ENCODE results near the gene SAMD5. TPM values are rescaled to one million over a fixed set of nuclear protein-coding genes. Genes with fewer than 3 reads are reported as not detected.

The SAMD5 gene
- total and polyA plus RNA-seq, 2 donors (not counting 1 experiment from before 2014, with no cell fraction given): 4.0 to 5.9 TPM

GRCh38 chr6:147522597-147522996 lies 14.1 kb downstream of the SAMD5 start:
- H3K9me3 ChIP-seq (ENCODE audit: control insufficient read depth, insufficient read depth, low read depth, low read length): no peaks in the 10 kb centered on the region
- no peak overlapping the region for H3K9ac ChIP-seq (ENCODE audit: insufficient read depth, low read length)
- H3K4me2 ChIP-seq (ENCODE audit: extremely low read depth, insufficient read depth, low read length): no peak overlapping the region
- no peaks in the 10 kb centered on the region for H3K4me1 ChIP-seq (ENCODE audit: control insufficient read depth, extremely low read depth, insufficient read depth, low read length)
- H2AFZ ChIP-seq (ENCODE audit: low read length): no peak overlapping the region
- no peaks in the 10 kb centered on the region for H3K79me2 ChIP-seq (ENCODE audit: control insufficient read depth, insufficient read depth, low read length)
- no peak for DNase-seq (ENCODE audit: low read depth in 2 of 2)
- no peaks in the 10 kb centered on the region for H3K27me3 ChIP-seq (ENCODE audit: control insufficient read depth, insufficient read depth, low read length)
- H3K36me3 ChIP-seq (ENCODE audit: control insufficient read depth, insufficient read depth, low read length): no peaks in the 10 kb centered on the region
- no peak overlapping the region for H3K4me3 ChIP-seq (replicated peaks in 1 of 4; ENCODE audit: control extremely low read depth in 1 of 4, insufficient read depth in 1 of 4, low read depth in 3 of 4, low read length in 4 of 4)
- TF ChIP-seq, protein P1, sequence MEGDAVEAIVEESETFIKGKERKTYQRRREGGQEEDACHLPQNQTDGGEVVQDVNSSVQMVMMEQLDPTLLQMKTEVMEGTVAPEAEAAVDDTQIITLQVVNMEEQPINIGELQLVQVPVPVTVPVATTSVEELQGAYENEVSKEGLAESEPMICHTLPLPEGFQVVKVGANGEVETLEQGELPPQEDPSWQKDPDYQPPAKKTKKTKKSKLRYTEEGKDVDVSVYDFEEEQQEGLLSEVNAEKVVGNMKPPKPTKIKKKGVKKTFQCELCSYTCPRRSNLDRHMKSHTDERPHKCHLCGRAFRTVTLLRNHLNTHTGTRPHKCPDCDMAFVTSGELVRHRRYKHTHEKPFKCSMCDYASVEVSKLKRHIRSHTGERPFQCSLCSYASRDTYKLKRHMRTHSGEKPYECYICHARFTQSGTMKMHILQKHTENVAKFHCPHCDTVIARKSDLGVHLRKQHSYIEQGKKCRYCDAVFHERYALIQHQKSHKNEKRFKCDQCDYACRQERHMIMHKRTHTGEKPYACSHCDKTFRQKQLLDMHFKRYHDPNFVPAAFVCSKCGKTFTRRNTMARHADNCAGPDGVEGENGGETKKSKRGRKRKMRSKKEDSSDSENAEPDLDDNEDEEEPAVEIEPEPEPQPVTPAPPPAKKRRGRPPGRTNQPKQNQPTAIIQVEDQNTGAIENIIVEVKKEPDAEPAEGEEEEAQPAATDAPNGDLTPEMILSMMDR (conservative IDR thresholded peaks at IDR 0.05 in 1 of 2, IDR thresholded peaks at IDR 0.05 in 1 of 2; ENCODE audit: low read depth in 1 of 2, low read length in 2 of 2): no peak
- no peak for TF ChIP-seq EZH2 (IDR thresholded peaks at IDR 0.05; ENCODE audit: low read length, missing control alignments)
- no peak overlapping the region for H3K27ac ChIP-seq (ENCODE audit: insufficient read depth, low read length)
- no peaks in the 10 kb centered on the region for H4K20me1 ChIP-seq (ENCODE audit: control insufficient read depth, extremely low read depth, insufficient read depth, low read length)

GRCh38 chr6:147525519-147526209 lies 17.2 kb downstream of the SAMD5 start:
- Histone ChIP-seq H3K4me3 (replicated peaks in 1 of 4; ENCODE audit: control extremely low read depth in 1 of 4, insufficient read depth in 1 of 4, low read depth in 3 of 4, low read length in 4 of 4) (no peak overlapping the region), H3K27ac (ENCODE audit: insufficient read depth, low read length) (no peak overlapping the region), H3K9ac (ENCODE audit: insufficient read depth, low read length) (no peak overlapping the region), H2AFZ (ENCODE audit: low read length) (no peak overlapping the region), H3K4me1 (ENCODE audit: control insufficient read depth, extremely low read depth, insufficient read depth, low read length) (no peaks in the 10 kb centered on the region), H3K9me3 (ENCODE audit: control insufficient read depth, insufficient read depth, low read depth, low read length) (no peaks in the 10 kb centered on the region), H3K79me2 (ENCODE audit: control insufficient read depth, insufficient read depth, low read length) (no peaks in the 10 kb centered on the region), H4K20me1 (ENCODE audit: control insufficient read depth, extremely low read depth, insufficient read depth, low read length) (no peaks in the 10 kb centered on the region), H3K27me3 (ENCODE audit: control insufficient read depth, insufficient read depth, low read length) (no peaks in the 10 kb centered on the region), H3K36me3 (ENCODE audit: control insufficient read depth, insufficient read depth, low read length) (no peaks in the 10 kb centered on the region), H3K4me2 (ENCODE audit: extremely low read depth, insufficient read depth, low read length) (no peak overlapping the region)
- TF ChIP-seq EZH2 (IDR thresholded peaks at IDR 0.05; ENCODE audit: low read length, missing control alignments): no peak
- TF ChIP-seq, protein P1 (conservative IDR thresholded peaks at IDR 0.05 in 1 of 2, IDR thresholded peaks at IDR 0.05 in 1 of 2; ENCODE audit: low read depth in 1 of 2, low read length in 2 of 2): no peak
- no peak for DNase-seq (ENCODE audit: low read depth in 2 of 2)

DNA sequence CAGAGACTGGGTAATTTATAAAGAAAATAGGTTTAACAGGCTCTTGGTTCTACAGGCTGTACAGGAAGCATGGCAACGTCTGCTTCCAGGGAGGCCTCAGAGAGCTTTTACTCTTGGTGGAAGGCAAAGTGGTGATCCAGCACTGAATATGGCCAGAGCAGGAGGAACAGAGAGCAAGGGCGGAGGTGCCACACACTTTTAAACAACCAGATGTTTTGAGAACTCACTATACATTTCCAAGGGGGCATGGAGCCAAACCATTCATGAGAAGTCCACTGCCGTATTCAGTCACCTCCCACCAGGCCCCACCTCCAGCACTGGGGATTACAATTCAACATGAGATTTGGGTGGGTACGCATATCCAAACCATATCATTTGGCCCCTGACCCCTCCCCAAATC lies 18.7 kb downstream of the SAMD5 start:
- H3K9ac ChIP-seq (ENCODE audit: insufficient read depth, low read length): no peak overlapping the region
- no peaks in the 10 kb centered on the region for H3K27me3 ChIP-seq (ENCODE audit: control insufficient read depth, insufficient read depth, low read length)
- H3K4me1 ChIP-seq (ENCODE audit: control insufficient read depth, extremely low read depth, insufficient read depth, low read length): no peaks in the 10 kb centered on the region
- H3K79me2 ChIP-seq (ENCODE audit: control insufficient read depth, insufficient read depth, low read length): no peaks in the 10 kb centered on the region
- no peaks in the 10 kb centered on the region for H4K20me1 ChIP-seq (ENCODE audit: control insufficient read depth, extremely low read depth, insufficient read depth, low read length)
- no peak for DNase-seq (ENCODE audit: low read depth in 2 of 2)
- H3K27ac ChIP-seq (ENCODE audit: insufficient read depth, low read length): no peak overlapping the region
- no peak overlapping the region for H3K4me3 ChIP-seq (replicated peaks in 1 of 4; ENCODE audit: control extremely low read depth in 1 of 4, insufficient read depth in 1 of 4, low read depth in 3 of 4, low read length in 4 of 4)
- H3K36me3 ChIP-seq (ENCODE audit: control insufficient read depth, insufficient read depth, low read length): no peaks in the 10 kb centered on the region
- H3K4me2 ChIP-seq (ENCODE audit: extremely low read depth, insufficient read depth, low read length): no peak overlapping the region
- no peak overlapping the region for H2AFZ ChIP-seq (ENCODE audit: low read length)
- TF ChIP-seq EZH2 (IDR thresholded peaks at IDR 0.05; ENCODE audit: low read length, missing control alignments): no peak
- TF ChIP-seq, protein P1 (conservative IDR thresholded peaks at IDR 0.05 in 1 of 2, IDR thresholded peaks at IDR 0.05 in 1 of 2; ENCODE audit: low read depth in 1 of 2, low read length in 2 of 2): no peak
- no peaks in the 10 kb centered on the region for H3K9me3 ChIP-seq (ENCODE audit: control insufficient read depth, insufficient read depth, low read depth, low read length)
